Superior temporal gyrus (tissue), 1 donor: ENCODE measurements around the gene DUSP1.

ENCODE experiments used
- DNase-seq: peaks from one replicate; pipeline ENCODE4 v3.0.0-alpha.2; 2016; ENCODE audit errors: extremely low spot score

The DUSP1 gene

DNA sequence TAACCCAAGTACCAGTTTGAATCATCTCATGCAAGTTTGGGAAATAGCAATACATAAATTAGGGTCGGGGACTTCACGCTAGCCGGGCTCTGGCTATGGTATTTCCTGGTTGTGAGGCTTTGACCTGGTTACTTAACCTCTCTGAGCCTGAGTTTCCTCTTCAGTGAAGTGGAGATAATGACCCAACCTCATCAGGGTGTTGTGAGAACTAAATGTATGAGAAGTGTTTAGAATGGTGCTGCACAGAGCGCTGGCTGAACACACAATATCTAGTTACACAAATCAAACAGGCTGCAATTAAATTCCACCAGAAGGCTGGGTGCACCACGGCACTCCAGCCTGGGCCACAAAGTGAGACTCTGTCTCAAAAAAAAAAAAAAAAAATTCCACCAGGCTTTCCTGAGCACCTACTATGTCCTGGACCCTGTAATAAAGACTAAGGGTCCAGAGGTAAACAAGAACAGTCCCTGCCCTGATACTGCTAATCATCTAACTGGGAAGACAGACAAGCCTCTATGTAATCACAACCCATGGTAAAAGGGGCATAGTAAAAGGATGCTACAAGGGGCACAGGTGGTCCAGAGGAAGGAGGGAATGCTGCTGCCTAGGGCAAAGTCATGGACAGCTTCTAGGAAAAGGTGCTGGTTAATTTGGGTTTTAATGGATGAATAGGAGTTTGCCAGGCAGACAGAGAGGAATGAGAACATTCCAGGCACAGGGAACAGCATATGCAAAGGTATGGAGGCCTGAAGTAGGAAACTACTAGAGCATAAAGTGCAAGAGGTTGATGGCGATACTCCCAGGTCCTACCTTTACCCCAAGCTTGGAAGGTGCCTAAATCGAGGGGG, 27.7 kb downstream of the DUSP1 start:
- no peak for DNase-seq

DNA sequence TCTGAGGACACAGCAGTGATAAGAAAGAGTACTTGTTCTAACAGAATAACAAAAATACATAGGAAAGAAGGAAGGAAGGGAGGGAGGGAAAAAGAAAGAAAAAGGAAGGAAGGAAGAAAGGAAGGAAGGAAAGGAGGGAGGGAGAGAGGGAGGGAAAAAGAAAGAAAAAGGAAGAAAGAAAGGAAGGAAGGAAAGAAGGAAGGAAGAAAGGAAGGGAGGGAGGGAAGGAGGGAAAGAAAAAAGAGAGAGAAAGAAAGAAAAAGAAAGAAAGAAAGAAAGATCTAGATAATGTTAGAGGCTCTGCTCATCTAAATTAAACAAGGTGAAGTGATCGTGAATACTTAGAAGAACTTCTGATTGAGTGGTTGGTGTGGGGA, 29.8 kb downstream of the DUSP1 start:
- no peak for DNase-seq

DNA sequence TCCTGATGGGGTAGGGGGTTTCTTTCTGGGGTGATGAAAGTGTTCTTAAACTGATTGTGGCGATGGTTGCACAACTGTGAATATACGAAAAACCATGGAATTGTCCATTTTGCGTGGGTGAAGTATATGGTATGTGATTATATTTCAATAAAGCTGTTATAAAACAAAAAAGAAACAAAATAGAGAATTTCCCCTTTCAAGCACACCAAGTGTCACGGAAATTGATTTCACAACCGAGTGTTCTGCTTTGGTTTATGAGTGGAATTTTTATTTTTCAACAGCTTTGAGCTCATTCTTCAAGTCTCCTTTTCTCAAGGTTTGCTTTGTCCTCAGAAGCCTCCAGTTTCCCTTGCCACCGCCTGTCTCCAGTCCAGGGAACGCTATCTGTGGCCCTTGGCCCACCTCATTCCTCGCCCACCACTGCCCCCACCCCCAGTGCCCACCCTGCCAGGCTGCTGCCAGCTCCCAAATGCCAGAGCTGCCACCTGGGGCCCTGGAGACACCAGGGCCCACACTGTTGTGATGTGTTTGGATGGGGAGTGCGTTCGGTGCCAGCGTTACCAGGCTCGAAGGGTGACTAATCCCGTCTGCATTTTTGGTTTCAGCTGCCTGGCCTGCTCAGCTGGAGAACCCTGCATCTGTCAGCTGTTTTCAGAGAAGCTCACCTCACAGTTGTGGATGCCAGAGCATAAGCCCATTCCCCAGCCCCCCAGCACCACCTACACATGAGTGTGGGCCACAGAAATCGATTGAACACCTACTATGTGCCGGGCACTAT, 30.4 kb downstream of the DUSP1 start:
- DNase-seq = no peak

DNA sequence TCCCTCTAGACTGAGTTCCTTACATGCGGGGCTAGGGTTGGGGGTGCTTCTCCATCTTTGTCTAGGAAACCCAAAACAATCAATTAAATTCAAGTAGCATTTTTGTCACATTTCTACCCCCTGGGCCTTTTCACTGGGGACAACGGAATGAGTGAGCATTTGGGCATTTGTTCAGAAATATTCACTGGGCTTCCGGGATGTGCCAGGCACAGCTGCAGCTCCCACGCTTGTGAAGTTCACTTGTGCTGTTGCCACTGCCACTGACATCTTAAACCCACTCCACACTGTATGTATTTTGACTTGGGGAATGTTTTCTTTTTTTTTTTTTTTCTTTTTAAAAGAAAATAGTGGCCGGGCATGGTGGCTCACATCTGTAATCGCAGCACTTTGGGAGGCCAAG, 31.6 kb downstream of the DUSP1 start:
- no peak for DNase-seq

DNA sequence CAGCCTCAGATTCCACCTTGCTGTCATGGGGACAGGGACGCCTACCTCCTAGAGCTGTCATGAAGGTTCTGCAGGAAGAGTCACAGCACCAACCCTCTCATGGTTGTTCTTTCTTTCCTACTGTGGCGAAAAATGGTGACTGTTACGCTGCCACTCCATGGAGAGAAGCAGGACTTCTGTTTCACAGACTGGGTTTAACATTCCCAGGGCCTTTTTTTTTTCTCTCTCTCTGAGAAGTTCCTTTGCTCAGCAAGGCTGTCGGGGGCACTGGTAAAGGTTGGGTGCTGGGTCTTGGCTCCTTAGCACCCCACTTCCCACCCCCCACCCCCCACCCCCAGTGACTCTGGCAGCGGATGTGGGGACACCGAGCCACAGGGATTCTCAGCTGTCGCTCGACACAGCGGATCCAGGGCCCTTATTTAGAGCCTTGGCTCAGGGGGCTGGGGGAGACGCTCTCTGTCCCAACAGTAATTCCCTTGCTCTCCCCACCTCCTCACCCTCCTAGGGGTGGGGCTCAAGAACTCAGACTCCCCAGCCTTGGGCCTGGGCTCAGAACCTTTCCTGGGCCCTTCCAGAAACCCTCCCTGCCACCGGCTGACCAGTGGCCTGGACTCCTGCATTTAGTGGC, 34.4 kb downstream of the DUSP1 start:
- no peak for DNase-seq

DNA sequence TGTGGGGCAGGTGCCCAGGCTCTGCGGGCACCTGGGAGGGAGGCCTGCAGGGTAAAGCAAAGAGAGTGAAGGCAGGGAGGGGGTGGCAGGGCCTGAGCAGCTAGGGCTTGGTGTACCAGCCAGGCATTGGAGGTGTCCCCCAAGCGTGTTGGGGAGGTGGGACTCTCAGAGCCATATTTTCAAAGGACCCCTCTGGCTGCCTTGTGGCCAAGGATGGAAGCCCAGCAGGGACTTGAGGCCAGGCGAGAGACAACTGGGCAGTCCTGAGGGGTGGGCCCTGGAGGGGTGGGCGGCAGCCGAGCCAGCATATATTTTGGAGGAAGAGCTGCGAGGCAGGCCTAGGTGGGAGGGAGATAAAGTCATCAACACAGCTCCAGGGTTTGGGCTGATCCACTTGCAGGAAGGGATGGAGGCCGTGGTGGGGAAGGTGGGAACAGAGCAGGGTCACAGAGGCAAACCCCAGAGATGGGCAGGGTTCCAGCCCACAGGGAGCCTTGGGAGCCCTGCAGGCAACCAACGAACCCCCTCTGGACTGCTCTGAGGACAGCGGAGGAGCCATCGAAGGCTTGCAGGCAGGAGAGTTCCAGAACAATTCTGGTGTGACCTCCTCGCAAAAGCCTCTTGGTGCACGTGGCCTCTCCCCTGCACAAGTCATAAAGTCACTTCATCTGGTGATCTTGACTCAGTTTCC, 35.7 kb downstream of the DUSP1 start:
- DNase-seq = no peak

DNA sequence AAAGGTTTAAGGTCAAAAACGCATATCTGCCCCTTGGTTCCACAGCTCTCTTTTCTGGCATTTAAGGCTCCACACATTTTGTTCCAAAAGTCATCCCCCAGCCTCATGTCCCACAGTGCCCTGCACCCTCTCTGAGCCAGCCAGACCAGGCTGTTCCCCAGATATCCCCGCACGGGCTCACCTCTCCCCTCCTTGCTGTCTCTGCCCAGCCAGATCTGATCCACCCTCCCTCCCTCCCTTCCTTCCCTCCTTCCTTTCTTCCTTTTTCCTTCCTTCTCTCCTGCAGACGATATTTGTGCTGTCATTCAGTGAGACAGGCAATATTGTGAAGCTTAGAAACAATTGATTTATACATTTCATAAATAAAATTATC, 37.0 kb downstream of the DUSP1 start:
- DNase-seq = no peak

DNA sequence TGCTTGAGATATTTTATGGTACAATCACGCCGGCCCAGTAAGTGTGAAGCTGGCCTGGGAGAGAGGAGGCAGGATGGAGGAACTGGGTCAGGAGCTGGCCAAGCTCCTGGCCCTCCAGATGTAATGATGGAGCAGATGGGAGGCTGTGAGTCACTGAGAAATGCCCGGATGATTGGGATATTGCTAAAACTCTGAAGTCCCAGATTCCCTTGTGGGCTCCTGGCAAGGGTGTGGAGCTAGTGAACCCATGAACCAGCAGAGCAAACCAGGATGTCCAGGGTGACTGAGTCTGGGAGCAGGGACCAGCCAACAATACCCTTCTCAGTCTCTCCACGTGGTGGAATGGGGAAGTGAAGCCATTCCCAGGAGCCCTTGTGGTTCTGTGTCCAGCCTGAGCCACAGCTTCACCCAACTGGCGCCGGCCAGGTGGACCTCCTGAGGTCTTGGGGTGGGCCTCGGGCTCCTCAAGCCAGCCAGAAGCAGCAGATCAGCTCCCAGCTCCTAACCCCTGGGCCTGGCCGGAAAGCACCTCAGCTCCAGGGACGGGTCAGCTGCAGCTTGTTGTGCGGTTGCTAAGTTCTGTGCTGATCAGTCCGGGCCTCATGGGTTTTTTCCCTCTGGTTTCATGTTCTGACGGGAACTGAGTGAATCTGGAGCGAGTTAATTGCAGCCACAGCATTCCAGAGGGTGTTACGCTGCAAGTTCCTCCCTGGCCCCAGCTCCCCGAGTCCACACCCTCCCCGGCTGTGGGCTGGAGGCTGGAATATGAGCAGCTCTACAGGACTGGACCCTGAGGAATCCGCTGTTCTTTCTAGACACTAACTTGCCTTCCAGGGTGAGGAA, 37.6 kb downstream of the DUSP1 start:
- no peak for DNase-seq

DNA sequence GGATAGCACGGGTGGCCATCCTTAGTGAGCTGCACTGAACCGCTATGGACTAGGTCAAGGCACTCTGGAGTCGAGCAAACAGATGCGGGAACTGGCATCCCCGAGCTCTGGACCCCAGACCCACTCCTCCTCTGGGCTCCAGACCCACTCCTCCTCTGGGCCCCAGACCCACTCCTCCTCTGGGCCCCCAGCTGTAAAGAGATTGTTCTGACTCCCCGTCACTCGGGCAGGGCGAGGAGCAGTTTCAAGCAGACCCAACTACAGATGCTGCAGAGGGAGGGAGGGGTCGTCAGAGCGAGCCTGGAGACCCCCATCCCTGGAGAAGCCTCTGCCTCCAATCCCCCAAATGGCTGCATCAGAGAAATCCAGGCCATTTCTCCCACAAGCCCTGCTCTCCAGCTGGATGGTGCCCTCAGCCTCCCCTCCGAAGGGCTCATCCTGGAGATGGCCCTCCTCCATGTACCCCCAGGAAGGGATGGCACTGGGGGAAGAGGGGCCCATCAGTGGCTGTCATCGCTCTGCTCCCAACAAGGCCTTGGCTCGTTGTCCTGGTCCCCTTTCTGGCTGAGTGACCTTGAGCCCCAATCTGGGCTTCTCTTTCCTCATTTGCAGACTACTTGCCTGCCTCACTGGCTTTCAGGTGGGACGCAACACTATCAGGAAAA, 38.7 kb downstream of the DUSP1 start:
- DNase-seq = no peak

DNA sequence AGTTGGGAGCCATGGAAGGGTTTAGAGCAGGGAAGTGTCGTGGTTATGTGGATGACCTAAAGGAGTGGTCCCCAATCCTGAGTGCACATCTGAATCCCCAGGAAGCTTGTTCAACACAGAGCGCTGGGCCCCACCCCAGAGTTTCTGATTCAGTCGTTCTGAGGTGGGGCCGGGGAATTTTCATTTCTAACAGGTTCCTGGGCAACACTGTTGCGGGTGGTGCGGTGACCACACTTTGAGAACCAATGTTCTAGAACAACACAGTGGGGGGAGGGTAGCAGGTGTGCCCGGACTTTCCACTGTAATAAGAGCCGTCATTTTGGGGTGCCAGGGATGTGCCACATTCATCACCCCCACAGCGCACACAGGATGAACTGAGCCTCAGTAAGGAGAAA, 39.3 kb downstream of the DUSP1 start:
- DNase-seq = no peak

DNA sequence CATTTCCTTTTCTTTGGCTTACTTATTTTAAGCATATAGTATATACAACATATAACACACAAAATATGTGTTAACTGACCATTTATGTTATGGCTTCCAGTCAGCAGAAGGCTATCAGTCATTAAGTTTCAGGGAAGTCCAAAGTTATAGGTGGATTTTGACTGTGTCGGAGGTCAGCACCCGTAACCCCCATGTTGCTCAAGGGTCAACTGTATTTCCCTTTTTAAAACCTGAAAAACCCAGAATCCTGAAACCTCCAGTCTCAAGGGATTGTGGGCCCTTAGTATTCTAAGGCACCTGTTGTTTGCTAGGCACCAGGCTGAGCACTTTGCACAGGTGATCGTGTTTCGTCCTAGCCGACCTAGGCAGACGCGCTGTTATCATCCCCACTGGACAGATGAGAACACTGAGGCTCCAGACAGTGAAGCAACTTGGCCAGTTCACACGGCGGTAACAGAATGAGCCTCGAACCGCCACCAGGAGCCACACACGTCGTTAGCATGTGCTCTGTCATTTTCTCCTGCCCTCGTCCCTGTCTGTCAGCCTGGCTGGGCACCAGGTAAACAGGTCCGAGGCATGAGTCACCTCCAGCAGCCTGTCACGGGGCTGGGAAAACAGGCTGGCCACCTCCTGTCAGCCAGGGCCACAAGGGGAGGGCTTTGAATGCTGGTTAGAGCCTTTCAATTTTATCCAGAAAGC, 39.9 kb downstream of the DUSP1 start:
- DNase-seq = no peak

DNA sequence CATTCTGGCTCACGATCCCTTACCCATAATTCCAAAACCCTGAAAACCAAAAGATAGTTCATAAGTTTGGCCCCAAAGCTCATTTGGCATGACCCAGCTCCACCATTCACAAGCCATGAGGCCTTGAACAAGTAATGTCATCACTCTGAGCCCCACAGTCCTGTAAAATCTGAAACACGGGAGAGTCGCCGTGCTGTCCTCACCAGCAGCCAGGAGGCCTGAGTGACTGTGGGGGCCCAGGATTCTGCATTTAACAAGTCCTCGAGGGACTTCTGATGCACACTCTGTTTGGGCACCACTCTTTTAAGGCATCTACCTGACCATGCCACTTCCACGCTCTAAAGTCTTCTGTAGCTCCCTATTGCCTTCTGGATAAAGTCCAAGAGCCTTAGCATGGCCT, 40.8 kb downstream of the DUSP1 start:
- no peak for DNase-seq

DNA sequence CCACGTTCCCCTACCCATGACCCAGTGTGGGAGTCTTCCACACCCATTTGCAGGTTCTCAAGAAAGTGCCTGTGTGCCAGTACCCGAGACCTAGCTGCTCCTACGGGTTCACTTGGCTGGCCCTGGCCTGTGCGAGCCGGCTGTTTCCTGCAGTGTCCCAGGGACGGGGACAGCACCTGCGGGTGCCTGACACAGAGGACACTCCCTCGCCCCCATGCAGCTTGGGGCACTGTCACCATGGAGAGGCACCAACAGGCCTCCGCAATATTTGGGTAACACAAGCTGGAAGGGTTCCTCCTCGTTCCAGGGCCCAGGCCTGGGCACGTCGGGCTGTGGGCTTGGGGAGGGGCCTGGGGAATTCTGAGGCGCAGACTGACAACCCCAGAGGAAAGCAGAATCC, 41.4 kb downstream of the DUSP1 start:
- no peak for DNase-seq

DNA sequence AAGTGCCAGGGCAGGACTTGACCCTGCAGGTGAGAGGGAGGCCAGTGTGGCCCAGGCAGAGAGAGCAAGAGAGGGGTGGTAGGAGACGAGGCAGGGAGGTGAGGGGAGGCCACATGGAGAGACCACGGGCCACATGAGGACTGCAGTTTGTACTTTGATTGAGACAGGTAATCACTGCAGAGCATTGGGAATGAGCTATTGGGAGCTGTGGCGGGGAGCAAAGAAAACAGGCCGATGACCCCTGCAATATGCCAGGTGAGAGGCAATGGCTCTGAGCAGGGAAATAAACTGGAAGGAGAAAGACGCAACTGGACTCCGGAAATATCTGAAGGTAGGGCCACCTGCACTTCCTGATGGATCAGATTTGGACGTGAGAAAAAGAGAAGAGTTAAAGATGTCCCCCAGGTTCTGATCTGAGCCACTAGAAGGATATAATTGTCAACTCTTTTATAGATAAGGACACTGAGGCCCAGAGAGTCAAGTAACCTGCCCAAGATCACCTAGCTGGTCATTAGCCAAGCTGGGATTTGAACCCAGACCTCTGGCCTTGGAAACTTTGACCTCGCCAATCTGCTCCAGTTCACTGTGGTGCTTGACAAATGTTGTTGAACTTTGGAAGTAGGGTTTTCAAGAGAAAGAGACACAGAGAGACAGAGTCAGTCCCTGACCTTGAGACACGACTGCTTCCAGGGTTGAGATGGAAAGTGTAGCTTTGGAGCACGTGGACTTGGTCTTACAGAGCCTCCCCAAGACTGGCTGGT, 42.3 kb downstream of the DUSP1 start:
- no peak for DNase-seq

DNA sequence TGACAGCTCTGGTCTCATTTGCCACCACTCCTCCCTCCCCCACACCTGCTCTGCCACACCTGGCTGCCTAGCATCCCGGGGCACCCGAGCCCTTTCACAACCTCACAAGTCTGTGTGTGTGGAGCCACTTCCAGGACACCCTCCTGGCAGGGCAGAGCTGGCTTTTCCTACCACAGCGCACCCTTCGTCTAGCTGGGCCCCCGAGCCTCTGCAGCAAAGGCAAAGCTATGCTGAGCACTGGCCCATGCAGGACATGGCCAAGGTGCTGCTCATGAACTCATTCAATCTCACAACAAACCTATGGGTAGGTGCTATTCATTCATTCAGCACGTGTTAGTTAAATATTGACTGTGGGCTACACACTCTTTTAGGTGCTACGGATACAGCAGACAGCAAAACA, 43.4 kb downstream of the DUSP1 start:
- no peak for DNase-seq

DNA sequence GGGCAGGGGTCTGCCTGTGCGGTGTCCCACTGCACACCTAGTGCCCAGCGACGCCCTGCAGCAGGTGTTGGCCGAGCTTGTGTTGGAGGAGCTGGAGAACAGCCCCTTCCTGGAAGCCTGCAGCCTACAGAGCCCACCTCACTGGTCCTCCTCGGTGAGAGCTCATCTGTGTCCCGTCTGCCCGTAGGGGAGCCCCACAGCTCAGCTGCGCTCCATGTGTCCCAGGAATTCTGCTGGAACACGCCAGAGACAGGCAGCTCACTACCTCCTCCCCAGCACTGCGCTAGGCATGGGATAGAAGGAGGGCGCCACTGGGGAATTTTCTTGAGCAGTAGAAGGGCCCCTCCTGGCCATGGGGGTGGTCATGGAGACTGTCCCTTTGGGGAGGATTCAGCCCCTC, 44.0 kb downstream of the DUSP1 start:
- DNase-seq = no peak

DNA sequence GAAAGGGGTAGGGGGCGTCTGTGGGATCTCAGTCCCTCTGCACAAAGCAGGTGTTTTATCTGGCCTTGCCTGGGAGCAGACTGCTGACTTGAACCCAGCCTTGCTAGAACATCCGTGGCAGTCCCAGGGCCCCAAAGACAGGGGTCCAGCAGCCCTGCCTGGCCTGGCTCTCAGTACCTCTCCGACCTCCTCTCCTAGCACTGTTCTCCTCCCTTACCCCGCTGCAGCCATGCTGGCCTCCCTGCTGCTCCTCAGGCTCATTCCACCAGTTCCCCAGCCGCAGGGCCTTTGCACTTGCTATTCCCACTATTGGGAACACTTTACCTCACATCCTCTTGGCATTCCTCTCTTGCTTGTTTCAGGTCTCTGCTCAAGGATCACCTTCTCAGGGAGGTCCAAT, 45.2 kb downstream of the DUSP1 start:
- no peak for DNase-seq

DNA sequence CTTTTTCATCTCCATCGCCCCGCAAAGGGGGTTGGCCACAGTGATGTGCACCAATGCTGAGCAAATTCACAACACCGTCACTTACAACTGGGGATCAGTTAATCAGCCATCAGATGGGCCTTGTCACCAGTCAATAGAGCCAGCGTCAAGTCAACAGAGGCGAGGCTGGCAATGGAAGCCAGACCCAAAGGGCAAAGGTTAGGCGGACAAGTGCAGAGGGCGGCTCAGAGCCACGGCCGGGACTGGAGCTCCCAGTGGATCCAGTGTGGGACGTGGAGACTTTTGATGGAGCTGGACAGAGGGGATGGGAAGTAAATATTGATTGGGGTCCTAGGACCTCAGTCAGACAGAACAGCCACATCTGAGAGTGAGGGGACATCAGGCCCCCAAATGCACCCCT, 45.7 kb downstream of the DUSP1 start:
- no peak for DNase-seq
